ENCODE results near the gene USP9Y. TPM values are rescaled to one million over a fixed set of nuclear protein-coding genes. Genes with fewer than 3 reads are reported as not detected.

Gene USP9Y
- total RNA-seq, result 1.1 and 13.3 TPM in 2 replicates

GRCh38 chrY:12701181-12701695, at the start of gene USP9Y:
Gene USP9Y (plus strand): TSS chrY:12701231. CDS start chrY:12709448, 8,217 bp downstream.

GRCh38 chrY:12904618-12905516, 203.8 kb downstream of the USP9Y start, which contains the start of gene DDX3Y:
Gene DDX3Y (plus strand): TSS chrY:12904868. CDS start chrY:12904937, 69 bp downstream.

Other genes starting within 250 kb of the USP9Y start
- 1.1 and 78.0 TPM in 2 replicates for gene DDX3Y, start 203.6 kb downstream of the USP9Y start, total RNA-seq